SU-DHL-6 (cell line): ENCODE results near the gene PDZRN3.

ENCODE experiments used
- EZH2phosphoT487 ChIP-seq: fragments of 200-600 bp; sonication (generic), shearing (Covaris generic); conservative IDR thresholded peaks from 2 replicates; pipeline ENCODE4 v1.6.1; 2018; ENCODE audit warnings: mild to moderate bottlenecking, antibody characterized with exemption, low read length, moderate library complexity, mixed read lengths
- TF ChIP-seq, protein P1 (sequence below): fragments of 200-600 bp; sonication (generic); IDR thresholded peaks from one replicate; pipeline ENCODE4 v1.5.1; 2017; ENCODE audit warnings: antibody characterized with exemption, mild to moderate bottlenecking, low read length, moderate library complexity; ENCODE audit not compliant: insufficient read depth, poor library complexity, severe bottlenecking

DNA sequence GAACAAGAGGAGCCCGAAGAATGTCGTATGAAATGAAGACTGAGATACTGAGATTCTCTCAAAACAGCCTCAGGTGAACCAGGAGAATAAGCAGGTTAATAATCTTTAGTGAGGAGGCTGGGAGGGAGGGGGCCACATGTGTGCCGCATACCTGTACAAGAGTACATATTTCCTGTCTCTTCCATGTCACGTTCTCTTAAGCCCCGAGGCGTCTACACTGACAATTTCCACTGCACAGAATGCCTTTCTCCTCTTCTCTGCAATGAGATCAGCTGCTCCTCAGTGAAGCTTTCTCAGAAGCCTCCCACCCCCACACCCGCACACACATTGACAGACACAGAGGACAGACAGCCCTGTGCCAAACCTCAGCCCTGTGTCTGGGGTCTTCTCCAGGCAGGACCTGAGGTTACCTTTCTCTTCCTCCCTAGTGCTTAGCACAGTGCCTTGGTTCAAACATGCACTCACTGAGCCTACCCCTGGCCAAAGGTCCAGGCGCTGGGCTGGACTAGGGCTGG, 55.4 kb downstream of the PDZRN3 start:
- TF ChIP-seq, protein P1, sequence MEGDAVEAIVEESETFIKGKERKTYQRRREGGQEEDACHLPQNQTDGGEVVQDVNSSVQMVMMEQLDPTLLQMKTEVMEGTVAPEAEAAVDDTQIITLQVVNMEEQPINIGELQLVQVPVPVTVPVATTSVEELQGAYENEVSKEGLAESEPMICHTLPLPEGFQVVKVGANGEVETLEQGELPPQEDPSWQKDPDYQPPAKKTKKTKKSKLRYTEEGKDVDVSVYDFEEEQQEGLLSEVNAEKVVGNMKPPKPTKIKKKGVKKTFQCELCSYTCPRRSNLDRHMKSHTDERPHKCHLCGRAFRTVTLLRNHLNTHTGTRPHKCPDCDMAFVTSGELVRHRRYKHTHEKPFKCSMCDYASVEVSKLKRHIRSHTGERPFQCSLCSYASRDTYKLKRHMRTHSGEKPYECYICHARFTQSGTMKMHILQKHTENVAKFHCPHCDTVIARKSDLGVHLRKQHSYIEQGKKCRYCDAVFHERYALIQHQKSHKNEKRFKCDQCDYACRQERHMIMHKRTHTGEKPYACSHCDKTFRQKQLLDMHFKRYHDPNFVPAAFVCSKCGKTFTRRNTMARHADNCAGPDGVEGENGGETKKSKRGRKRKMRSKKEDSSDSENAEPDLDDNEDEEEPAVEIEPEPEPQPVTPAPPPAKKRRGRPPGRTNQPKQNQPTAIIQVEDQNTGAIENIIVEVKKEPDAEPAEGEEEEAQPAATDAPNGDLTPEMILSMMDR = no peak
- TF ChIP-seq EZH2phosphoT487 = no peak
